ENCODE data around the gene CARD9.
A peak's percentile ranks its signal among the peaks of the same experiment; 100 is the strongest.

CARD9 gene

GRCh38 chr9:136330406-136330990, 43.0 kb downstream of the CARD9 start:
- TF ChIP-seq CTCF (IDR thresholded peaks at IDR 0.05; ENCODE audit: control insufficient read depth, extremely low read depth, insufficient read depth): no peak

DNA sequence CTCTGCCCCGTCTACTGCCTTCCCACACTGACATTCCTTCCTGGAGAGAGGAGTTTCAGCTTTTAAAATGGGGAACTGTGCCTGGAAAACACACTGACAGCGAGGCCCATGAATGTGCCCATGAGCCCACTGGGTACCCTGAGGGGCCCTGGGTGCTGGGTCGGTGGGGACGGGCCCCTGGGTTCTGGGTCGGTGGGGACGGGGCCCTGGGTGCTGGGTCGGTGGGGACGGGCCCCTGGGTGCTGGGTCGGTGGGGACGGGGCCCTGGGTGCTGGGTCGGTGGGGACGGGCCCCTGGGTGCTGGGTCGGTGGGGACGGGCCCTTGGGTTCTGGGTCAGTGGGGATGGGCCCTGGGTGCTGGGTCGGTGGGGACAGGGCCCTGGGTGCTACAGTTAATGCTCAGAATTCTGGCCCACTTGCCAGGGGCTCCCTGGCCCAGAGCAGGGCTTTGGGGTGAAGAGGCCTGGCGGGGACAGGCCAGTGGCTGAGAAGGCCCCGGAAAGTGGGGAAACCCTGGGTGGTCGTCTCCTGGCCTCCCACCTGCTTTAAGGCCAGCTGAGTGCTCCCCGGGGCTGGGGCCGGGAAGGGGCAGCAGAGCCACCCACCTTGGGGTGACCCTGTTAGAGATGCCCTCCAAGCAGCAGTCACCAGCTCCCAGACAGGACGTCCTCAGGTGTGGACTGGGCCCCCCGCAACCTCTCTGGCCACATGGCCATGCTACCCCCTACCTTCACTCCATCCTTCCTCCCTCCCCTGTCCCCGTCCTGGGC, 43.6 kb downstream of the CARD9 start:
- DNase-seq (ENCODE audit: low read depth): no peak
- TF ChIP-seq CTCF (IDR thresholded peaks at IDR 0.05; ENCODE audit: control insufficient read depth, extremely low read depth, insufficient read depth): no peak
- no peak overlapping the region for H3K4me3 ChIP-seq (ENCODE audit: low read depth, low read length)

More at GRCh38 chr9:136330406-136330990, 43.0 kb downstream of the CARD9 start:
- no peak overlapping the region for H3K4me3 ChIP-seq (ENCODE audit: low read depth, low read length)
- DNase-seq (ENCODE audit: low read depth): no peak

DNA sequence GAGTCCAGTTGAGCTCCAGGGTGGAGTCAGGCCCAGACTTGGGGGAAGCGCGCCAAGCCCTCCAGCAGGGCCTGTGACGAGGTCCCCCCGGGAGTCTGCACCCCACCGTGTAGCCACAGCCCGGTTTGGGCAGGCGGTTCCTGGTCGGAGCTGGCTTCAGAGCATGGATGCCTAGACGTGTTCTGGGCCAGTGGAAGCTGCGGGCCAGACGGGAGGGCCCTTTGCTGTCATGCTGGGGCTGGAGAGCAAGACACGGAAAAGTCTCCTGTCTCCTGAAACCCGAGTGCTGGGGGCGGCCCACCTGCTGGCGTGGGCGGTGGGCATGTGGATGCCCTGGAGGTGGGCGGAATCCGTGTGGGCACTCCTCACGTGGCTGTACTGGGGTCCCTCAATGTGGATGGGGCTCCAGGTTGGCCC, 44.2 kb downstream of the CARD9 start:
- no peak for DNase-seq (ENCODE audit: low read depth)
- no peak for TF ChIP-seq CTCF (IDR thresholded peaks at IDR 0.05; ENCODE audit: control insufficient read depth, extremely low read depth, insufficient read depth)
- H3K4me3 ChIP-seq (ENCODE audit: low read depth, low read length): no peak overlapping the region

- H3K4me3 ChIP-seq (ENCODE audit: low read depth, low read length): peak overlapping the region; percentile 68
- TF ChIP-seq CTCF (IDR thresholded peaks at IDR 0.05; ENCODE audit: control insufficient read depth, extremely low read depth, insufficient read depth): no peak
- DNase-seq (ENCODE audit: low read depth): no peak
Observed at GRCh38 chr9:136328622-136329041, 44.8 kb downstream of the CARD9 start.

DNA sequence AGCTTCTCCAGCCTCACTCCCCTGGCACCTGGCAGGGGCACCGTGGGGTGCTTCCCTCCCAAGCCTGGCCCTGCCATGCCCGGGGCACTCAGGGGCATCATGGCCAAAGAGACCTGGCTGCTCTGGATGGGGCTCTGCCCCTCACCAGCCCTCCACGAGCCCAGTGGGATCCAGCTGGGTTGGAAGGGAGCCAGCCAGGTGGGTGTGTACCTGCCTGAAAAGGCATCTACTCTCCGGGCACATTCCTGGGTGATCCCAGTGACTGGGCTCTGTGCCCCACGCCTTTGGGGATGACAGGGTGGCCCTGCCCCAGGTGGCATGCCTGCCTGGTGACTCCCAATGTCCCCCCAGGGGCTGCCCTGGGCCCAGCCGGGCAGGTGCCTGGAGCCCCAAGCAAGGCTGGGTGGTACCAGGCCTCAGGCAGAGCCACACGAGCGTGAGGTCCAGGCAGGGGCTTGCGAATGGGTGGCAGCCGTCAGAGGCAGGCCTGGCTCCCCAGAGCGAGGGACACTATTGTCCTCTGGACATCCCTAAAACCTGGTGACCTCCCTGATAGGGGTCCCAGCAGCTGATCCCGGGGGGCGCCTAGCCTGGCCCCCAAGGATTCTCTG, 45.4 kb downstream of the CARD9 start:
- no peak for DNase-seq (ENCODE audit: low read depth)
- peak overlapping the region; percentile 68 for H3K4me3 ChIP-seq (ENCODE audit: low read depth, low read length)
- TF ChIP-seq CTCF (IDR thresholded peaks at IDR 0.05; ENCODE audit: control insufficient read depth, extremely low read depth, insufficient read depth): no peak

GRCh38 chr9:136327304-136327974, 46.0 kb downstream of the CARD9 start, which contains the start of gene GPSM1:
TSS of gene GPSM1 (plus strand) at chr9:136327539. CDS start at chr9:136327696, 157 bp downstream.
- peak within 1 kb of the TSS; percentile 68 for H3K4me3 ChIP-seq (ENCODE audit: low read depth, low read length)
- no peak for TF ChIP-seq CTCF (IDR thresholded peaks at IDR 0.05; ENCODE audit: control insufficient read depth, extremely low read depth, insufficient read depth)
- no peak for DNase-seq (ENCODE audit: low read depth)
